Choroid plexus epithelial cell (primary cell): ENCODE results near the gene FBXL17.

ENCODE experiments used
- DNase-seq: peaks from one replicate; pipeline ENCODE4 v3.0.0-alpha.2; 2010; ENCODE audit warnings: low read depth
- H3K4me3 ChIP-seq: 2 replicates; pipeline ENCODE4 v1.5.1; 2011; ENCODE audit warnings: low read depth, mild to moderate bottlenecking, control low read depth, low read length, moderate library complexity
- CTCF ChIP-seq: conservative IDR thresholded peaks from 2 replicates; pipeline ENCODE4 v1.5.1; 2011; ENCODE audit warnings: low read depth, mild to moderate bottlenecking, control low read depth, inconsistent platforms, low read length, moderate library complexity

Gene FBXL17

GRCh38 chr5:108249785-108250426 lies 132.0 kb downstream of the FBXL17 start:
- no peak for DNase-seq
- no peak overlapping the region for H3K4me3 ChIP-seq
- TF ChIP-seq CTCF: no peak

- H3K4me3 ChIP-seq: no peak overlapping the region
- TF ChIP-seq CTCF: no peak
- DNase-seq: no peak
These were observed 132.7 kb downstream of the FBXL17 start for GRCh38 chr5:108249095-108249784.

GRCh38 chr5:108238936-108239887 lies 142.7 kb downstream of the FBXL17 start:
- DNase-seq: peak; percentile 26

GRCh38 chr5:108238461-108238860 lies 143.4 kb downstream of the FBXL17 start:
- TF ChIP-seq CTCF: no peak
- DNase-seq: no peak
- no peak overlapping the region for H3K4me3 ChIP-seq

More at GRCh38 chr5:108238936-108239887, 142.7 kb downstream of the FBXL17 start:
- H3K4me3 ChIP-seq: no peak overlapping the region
- TF ChIP-seq CTCF: no peak

- no peak for DNase-seq
- no peak for TF ChIP-seq CTCF
- no peak overlapping the region for H3K4me3 ChIP-seq
These were observed 148.2 kb downstream of the FBXL17 start for GRCh38 chr5:108233617-108234155.

GRCh38 chr5:108232805-108233204 lies 149.1 kb downstream of the FBXL17 start:
- H3K4me3 ChIP-seq: no peak overlapping the region
- no peak for TF ChIP-seq CTCF
- DNase-seq: no peak
